ENCODE results near the gene HOXB7. TPM values are rescaled to one million over a fixed set of nuclear protein-coding genes. Genes with fewer than 3 reads are reported as not detected.

HOXB7 gene
- polyA plus RNA-seq, 3 donors, result not detected

GRCh38 chr17:48601539-48602425 is 9.0 kb downstream of the HOXB7 start:
- H3K36me3 ChIP-seq (replicated peaks in 1 of 2; ENCODE audit: control insufficient read depth in 1 of 2, insufficient read depth in 2 of 2, low read length in 2 of 2), result no peaks in the 10 kb centered on the region
- Mint-ChIP-seq H3K4me1 (peaks cover 28% of the 10 kb centered on the region), H3K36me3 (peaks cover 6 to 16% of the 10 kb centered on the region in 2 donors), H3K4me3 (peak overlapping the region in 1 of 2 donors; percentile 93), H3K27me3 (ENCODE audit: low read depth in 3 of 3) (peaks cover 95 to 100% (median 99%) of the 10 kb centered on the region in 3 donors), H3K9me3 (peaks cover 0 to 33% (median 8%) of the 10 kb centered on the region in 7 donors), H3K27ac (no peak overlapping the region)
- DNase-seq, result no peak
- no peak overlapping the region for H3K4me2 ChIP-seq (replicated peaks; ENCODE audit: extremely low read depth, low read length, poor library complexity, severe bottlenecking)
- no peak overlapping the region for H2AFZ ChIP-seq (ENCODE audit: insufficient read depth, low read depth, low read length, poor library complexity, severe bottlenecking)
- intact Hi-C loops (cut with micrococcal nuclease), result no loop called here
- peaks cover 74 to 100% of the 10 kb centered on the region in 2 donors for H3K27me3 ChIP-seq (ENCODE audit: control insufficient read depth in 2 of 2, insufficient read depth in 2 of 2, low read length in 2 of 2)
- H4K20me1 ChIP-seq (ENCODE audit: insufficient read depth, low read length), result no peaks in the 10 kb centered on the region
- no peak for TF ChIP-seq CTCF (IDR thresholded peaks at IDR 0.05)
- peaks cover 15 to 18% of the 10 kb centered on the region in 2 donors for H3K4me1 ChIP-seq (ENCODE audit: control insufficient read depth in 1 of 2, insufficient read depth in 2 of 2, low read length in 2 of 2)
- WGBS (ENCODE audit: insufficient coverage), result 54% methylated on average over 20 of the region's 35 CpGs
- no peak overlapping the region for H3K27ac ChIP-seq (ENCODE audit: low read depth in 1 of 2, low read length in 2 of 2)
- H3K4me3 ChIP-seq (replicated peaks in 1 of 3; ENCODE audit: low read depth in 2 of 3, low read length in 3 of 3), result no peak overlapping the region
- no peak overlapping the region for H3K9ac ChIP-seq (ENCODE audit: insufficient read depth, low read length, poor library complexity, severe bottlenecking)
- H3K79me2 ChIP-seq (ENCODE audit: insufficient read depth, low read length), result no peaks in the 10 kb centered on the region
- H3K9me3 ChIP-seq (replicated peaks in 1 of 2; ENCODE audit: control insufficient read depth in 1 of 2, insufficient read depth in 1 of 2, low read length in 2 of 2), result peaks cover 0 to 46% of the 10 kb centered on the region in 2 donors

DNA sequence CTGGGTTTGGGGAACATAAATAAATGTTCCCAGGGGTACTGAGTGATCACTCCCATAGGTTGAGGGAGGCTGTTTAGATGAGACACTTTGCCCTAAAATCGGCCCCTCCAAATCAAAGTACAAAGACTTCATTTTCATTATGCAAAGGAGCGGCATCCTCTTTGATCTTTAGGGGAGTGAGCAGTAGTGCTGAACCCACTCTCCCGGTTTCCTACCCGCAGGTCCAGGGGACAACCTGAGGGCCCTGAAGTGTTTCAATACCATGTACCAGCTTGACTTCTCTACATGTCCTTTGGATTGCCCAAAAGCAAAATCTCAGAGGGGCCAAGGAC is 9.6 kb downstream of the HOXB7 start:
- no peak for TF ChIP-seq CTCF (IDR thresholded peaks at IDR 0.05)
- H3K4me3 Mint-ChIP-seq, result peak overlapping the region in 1 of 2 donors; percentile 93
- no peak overlapping the region for H3K27ac Mint-ChIP-seq
- H3K4me1 Mint-ChIP-seq, result peaks cover 34% of the 10 kb centered on the region
- peaks cover 97 to 100% (median 99%) of the 10 kb centered on the region in 3 donors for H3K27me3 Mint-ChIP-seq (ENCODE audit: low read depth in 3 of 3)
- DNase-seq, result no peak
- H3K36me3 Mint-ChIP-seq, result peaks cover 12 to 21% of the 10 kb centered on the region in 2 donors
- Histone ChIP-seq H3K79me2 (ENCODE audit: insufficient read depth, low read length) (no peaks in the 10 kb centered on the region), H4K20me1 (ENCODE audit: insufficient read depth, low read length) (no peaks in the 10 kb centered on the region), H3K4me2 (replicated peaks; ENCODE audit: extremely low read depth, low read length, poor library complexity, severe bottlenecking) (no peak overlapping the region), H3K27ac (ENCODE audit: low read depth in 1 of 2, low read length in 2 of 2) (no peak overlapping the region), H3K9me3 (replicated peaks in 1 of 2; ENCODE audit: control insufficient read depth in 1 of 2, insufficient read depth in 1 of 2, low read length in 2 of 2) (peaks cover 0 to 52% of the 10 kb centered on the region in 2 donors), H3K27me3 (ENCODE audit: control insufficient read depth in 2 of 2, insufficient read depth in 2 of 2, low read length in 2 of 2) (peaks cover 80 to 100% of the 10 kb centered on the region in 2 donors), H3K36me3 (replicated peaks in 1 of 2; ENCODE audit: control insufficient read depth in 1 of 2, insufficient read depth in 2 of 2, low read length in 2 of 2) (no peaks in the 10 kb centered on the region), H3K4me1 (ENCODE audit: control insufficient read depth in 1 of 2, insufficient read depth in 2 of 2, low read length in 2 of 2) (peaks cover 20 to 24% of the 10 kb centered on the region in 2 donors), H3K9ac (ENCODE audit: insufficient read depth, low read length, poor library complexity, severe bottlenecking) (no peak overlapping the region), H2AFZ (ENCODE audit: insufficient read depth, low read depth, low read length, poor library complexity, severe bottlenecking) (no peak overlapping the region), H3K4me3 (replicated peaks in 1 of 3; ENCODE audit: low read depth in 2 of 3, low read length in 3 of 3) (no peak overlapping the region)
- peaks cover 0 to 38% (median 14%) of the 10 kb centered on the region in 7 donors for H3K9me3 Mint-ChIP-seq
- WGBS (ENCODE audit: insufficient coverage), result 100% methylated on average over 1 of the region's 4 CpGs
- intact Hi-C loops (cut with micrococcal nuclease), result no loop called here

All from CD14-positive monocyte (primary cell).